MM.1S (cell line): Measurements from ENCODE around the gene AQP12A.

ENCODE experiments used
- CTCF ChIP-seq: fragments of 300-600 bp; sonication (generic); IDR thresholded peaks from 2 replicates; pipeline ENCODE4 v1.5.1; 2016; ENCODE audit warnings: antibody characterized with exemption, low read length, mixed read lengths
- EZH2 ChIP-seq: fragments of 300-600 bp; sonication (generic); optimal IDR thresholded peaks from 2 replicates; pipeline ENCODE3; 2017; ENCODE audit warnings: low read depth, mild to moderate bottlenecking, antibody characterized with exemption, low read length, mixed read lengths
- EZH2phosphoT487 ChIP-seq: fragments of 300-600 bp; sonication (generic); IDR thresholded peaks from 2 replicates; pipeline ENCODE4 v1.6.1; 2018; ENCODE audit warnings: antibody characterized with exemption, low read length

- TF ChIP-seq CTCF (no peak), EZH2 (no peak), EZH2phosphoT487 (no peak)
Measured at GRCh38 chr2:240735476-240735875, 43.8 kb downstream of the AQP12A start.
